Calu3 (cell line): Measurements from ENCODE around the gene ZFPM1. TPM values are rescaled to one million over a fixed set of nuclear protein-coding genes. Genes with fewer than 3 reads are reported as not detected.

Experiments
- BruUV-seq: library from RNA; stranded (reverse); fragments of 400-500 nt; replicated peaks from 2 replicates; lab custom pipeline; 2021; lab: Mats Ljungman, UMichigan
- CTCF ChIA-PET: fragments of 300-600 bp; sonication (Branson Sonifier 250); formaldehyde crosslinking; loops from one replicate; lab custom pipeline; 2022; ENCODE audit warnings: antibody characterized with exemption; lab: Charles Lee
- DNase-seq: peaks from one replicate; pipeline ENCODE4 v3.0.0; 2022
- H3K27ac Mint-ChIP-seq: one replicate; pipeline ENCODE4 v1.8.0; 2022; ENCODE audit warnings: mixed read lengths; ENCODE audit not compliant: unreplicated experiment
- H3K27me3 Mint-ChIP-seq: one replicate; pipeline ENCODE4 v1.8.0; 2022; ENCODE audit warnings: mixed read lengths; ENCODE audit not compliant: unreplicated experiment
- H3K36me3 Mint-ChIP-seq: one replicate; pipeline ENCODE4 v1.8.0; 2022; ENCODE audit warnings: mild to moderate bottlenecking, moderate library complexity, mixed read lengths; ENCODE audit not compliant: insufficient read depth, unreplicated experiment
- H3K4me1 Mint-ChIP-seq: one replicate; pipeline ENCODE4 v1.8.0; 2022; ENCODE audit warnings: mild to moderate bottlenecking, low read depth, mixed read lengths; ENCODE audit not compliant: unreplicated experiment
- H3K4me3 Mint-ChIP-seq: one replicate; pipeline ENCODE4 v1.8.0; 2022; ENCODE audit warnings: mild to moderate bottlenecking, low read depth, moderate library complexity, mixed read lengths; ENCODE audit not compliant: unreplicated experiment
- H3K9me3 Mint-ChIP-seq: one replicate; pipeline ENCODE4 v1.8.0; 2022; ENCODE audit warnings: low read depth, mixed read lengths; ENCODE audit not compliant: unreplicated experiment
- CTCF ChIP-seq: fragments of 200-600 bp; IDR thresholded peaks from one replicate; pipeline ENCODE4 v1.8.0; 2022; ENCODE audit warnings: antibody characterized with exemption; ENCODE audit not compliant: unreplicated experiment
- intact Hi-C: fragments of 100-400 bp; cut with micrococcal nuclease; formaldehyde crosslinking; loops from one replicate; pipeline ENCODE4 v1.10.0; 2022; ENCODE audit not compliant: unreplicated experiment
- total RNA-seq: library from RNA; stranded (reverse); gene quantifications from 2 replicates; pipeline ENCODE4 v1.2.3, GENCODE V29; 2022

The ZFPM1 gene
- total RNA-seq, 1 experiment from 2014 or later = 3.1 TPM

GRCh38 chr16:88442727-88443576, 10.1 kb upstream of the ZFPM1 start:
- H3K4me1 Mint-ChIP-seq = peaks cover 7% of the 10 kb centered on the region
- H3K27me3 Mint-ChIP-seq = peaks cover 82% of the 10 kb centered on the region
- TF ChIP-seq CTCF = peak; percentile 97
- no peak overlapping the region for H3K27ac Mint-ChIP-seq
- intact Hi-C loops = loop anchor here (1.0 kb wide), 2 partner anchors 84 to 119 kb away; no protein-coding TSS in a partner anchor
- DNase-seq = peak; percentile 96
- CTCF ChIA-PET = interaction anchor here (0.6 kb wide), 1 partner anchor 52 kb away, joined by 3 read pairs; no protein-coding TSS in a partner anchor
- H3K9me3 Mint-ChIP-seq = no peaks in the 10 kb centered on the region
- no peaks in the 10 kb centered on the region for H3K36me3 Mint-ChIP-seq
- no peak overlapping the region for H3K4me3 Mint-ChIP-seq
- BruUV-seq = no TSS peak

- TF ChIP-seq CTCF = no peak
- Mint-ChIP-seq H3K9me3 (no peaks in the 10 kb centered on the region), H3K4me3 (no peak overlapping the region), H3K4me1 (peaks cover 7% of the 10 kb centered on the region), H3K27me3 (peaks cover 86% of the 10 kb centered on the region), H3K27ac (no peak overlapping the region), H3K36me3 (no peaks in the 10 kb centered on the region)
- intact Hi-C loops = no loop called here
- no peak for DNase-seq
- CTCF ChIA-PET = interaction anchor here (0.7 to 1.4 kb wide), 3 partner anchors 11 to 114 kb away, joined by 3 to 5 read pairs (median 4); no protein-coding TSS in a partner anchor
- BruUV-seq = no TSS peak
These were observed 8.1 kb upstream of the ZFPM1 start for GRCh38 chr16:88444826-88445582.

GRCh38 chr16:88445583-88445960, 7.5 kb upstream of the ZFPM1 start:
- H3K4me1 Mint-ChIP-seq = peaks cover 7% of the 10 kb centered on the region
- DNase-seq = no peak
- no peaks in the 10 kb centered on the region for H3K9me3 Mint-ChIP-seq
- H3K36me3 Mint-ChIP-seq = no peaks in the 10 kb centered on the region
- no peak overlapping the region for H3K27ac Mint-ChIP-seq
- H3K27me3 Mint-ChIP-seq = peaks cover 86% of the 10 kb centered on the region
- intact Hi-C loops = no loop called here
- CTCF ChIA-PET = interaction anchor here (1.4 kb wide), 1 partner anchor 59 kb away, joined by 5 read pairs; no protein-coding TSS in a partner anchor
- no TSS peak for BruUV-seq
- TF ChIP-seq CTCF = no peak
- H3K4me3 Mint-ChIP-seq = no peak overlapping the region

- CTCF ChIA-PET = no interaction called here
- Mint-ChIP-seq H3K9me3 (no peaks in the 10 kb centered on the region), H3K4me3 (no peak overlapping the region), H3K36me3 (no peaks in the 10 kb centered on the region), H3K4me1 (peaks cover 7% of the 10 kb centered on the region), H3K27me3 (peaks cover 86% of the 10 kb centered on the region), H3K27ac (no peak overlapping the region)
- no peak for DNase-seq
- no peak for TF ChIP-seq CTCF
- no TSS peak for BruUV-seq
- intact Hi-C loops = no loop called here
These were observed 7.0 kb upstream of the ZFPM1 start for GRCh38 chr16:88446061-88446460.
